HG02852 (cell line): ENCODE data around the gene PFDN1.
"Not testable (repeated sequence)": the region's sequence is repeated elsewhere in the genome, so short reads cannot be mapped to it uniquely, and the experiment has no call there.

Experiments
- ATAC-seq: cut with Tn5 transposase; IDR thresholded peaks from one replicate; pipeline ENCODE4 v1.9.1; 2021; ENCODE audit warnings: mild to moderate bottlenecking, moderate library complexity; ENCODE audit not compliant: unreplicated experiment

PFDN1 gene

GRCh38 chr5:140217299-140218026 lies 85.4 kb downstream of the PFDN1 start:
- no peak for ATAC-seq

GRCh38 chr5:140216478-140217074 lies 86.3 kb downstream of the PFDN1 start:
- ATAC-seq: no peak

- ATAC-seq: no peak
Measured at GRCh38 chr5:140215276-140215675, 87.6 kb downstream of the PFDN1 start.

GRCh38 chr5:140214831-140215230 lies 88.1 kb downstream of the PFDN1 start:
- no peak for ATAC-seq

GRCh38 chr5:140213370-140213983 lies 89.4 kb downstream of the PFDN1 start:
- peak; percentile 89 for ATAC-seq

- no peak for ATAC-seq
Measured at GRCh38 chr5:140208065-140208464, 94.8 kb downstream of the PFDN1 start.

GRCh38 chr5:140207250-140207964 lies 95.5 kb downstream of the PFDN1 start:
- ATAC-seq: peak; percentile 73

GRCh38 chr5:140205952-140206351 lies 96.9 kb downstream of the PFDN1 start:
- ATAC-seq: no peak

- no peak for ATAC-seq
Measured at GRCh38 chr5:140205216-140205615, 97.7 kb downstream of the PFDN1 start.

- no peak for ATAC-seq
Measured at GRCh38 chr5:140202610-140203009, 100.3 kb downstream of the PFDN1 start.

GRCh38 chr5:140202078-140202477 lies 100.8 kb downstream of the PFDN1 start:
- no peak for ATAC-seq

GRCh38 chr5:140198915-140199314 lies 104.0 kb downstream of the PFDN1 start:
- not testable (repeated sequence) for ATAC-seq

GRCh38 chr5:140197023-140197422 lies 105.9 kb downstream of the PFDN1 start:
- ATAC-seq: no peak

- no peak for ATAC-seq
Measured at GRCh38 chr5:140196115-140196814, 106.6 kb downstream of the PFDN1 start.
